GM19324 (cell line): ENCODE results near the gene PKMYT1.
A peak's percentile ranks its signal among the peaks of the same experiment; 100 is the strongest.

Source experiments
- ATAC-seq: cut with Tn5 transposase; IDR thresholded peaks from one replicate; pipeline ENCODE4 v1.9.1; 2021; ENCODE audit warnings: mild to moderate bottlenecking, moderate library complexity; ENCODE audit not compliant: unreplicated experiment, low FRiP score

PKMYT1 gene

GRCh38 chr16:2980227-2981176, at the start of gene PKMYT1:
Gene PKMYT1, minus strand, starts transcription at chr16:2980446. Its CDS starts 789 bp downstream, at chr16:2979657.
- ATAC-seq = peak; percentile 87

GRCh38 chr16:3029491-3030221, 49.4 kb upstream of the PKMYT1 start:
- no peak for ATAC-seq

DNA sequence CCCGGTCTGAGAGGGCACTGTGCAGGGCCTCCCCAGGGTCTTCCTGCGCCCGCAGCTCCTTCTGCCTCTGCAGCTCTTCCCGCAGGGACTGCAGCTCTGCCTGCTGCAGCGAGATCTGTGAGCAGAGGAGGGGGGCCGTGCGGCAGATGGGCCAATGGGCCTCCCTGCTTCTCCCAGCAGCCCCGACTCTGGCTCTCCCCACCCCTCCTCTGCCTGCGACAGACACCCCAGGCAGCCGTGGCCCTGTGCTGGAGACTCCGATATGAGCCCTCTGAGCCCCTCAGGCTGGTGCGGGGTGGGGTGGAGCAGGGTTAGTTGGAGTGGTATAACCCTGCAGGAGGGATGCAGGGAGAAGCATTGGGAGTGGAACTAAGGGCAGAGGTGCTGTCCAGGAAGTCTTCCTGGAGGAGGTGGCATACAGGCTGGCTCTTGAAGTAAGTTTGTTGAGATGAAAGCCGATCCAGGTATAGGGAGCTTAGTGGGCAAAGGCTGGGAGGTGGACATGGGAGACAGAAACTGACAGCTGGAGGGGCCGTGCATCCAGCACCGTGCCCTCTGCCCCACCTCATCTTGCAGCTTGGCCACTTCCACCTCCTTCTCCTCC, 48.6 kb upstream of the PKMYT1 start:
- no peak for ATAC-seq

- peak; percentile 35 for ATAC-seq
Measured at GRCh38 chr16:3027983-3028715, 47.9 kb upstream of the PKMYT1 start.

DNA sequence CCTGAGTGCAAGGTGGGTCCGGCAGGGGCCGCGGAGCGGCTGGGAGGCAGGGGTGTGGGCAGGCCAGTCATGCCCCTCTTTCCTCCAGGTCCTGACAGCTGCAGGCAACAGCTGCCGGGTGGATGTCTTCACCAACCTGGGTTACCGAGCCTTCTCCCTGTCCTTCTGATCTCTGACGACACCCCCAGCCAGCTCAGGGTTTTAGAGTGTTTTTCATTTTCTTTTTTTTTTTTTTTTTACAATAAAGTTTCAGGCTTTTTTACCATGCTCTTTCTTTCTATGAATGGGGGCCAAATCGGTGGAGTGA, 47.2 kb upstream of the PKMYT1 start:
- no peak for ATAC-seq

GRCh38 chr16:3026609-3027488, 46.6 kb upstream of the PKMYT1 start:
- no peak for ATAC-seq

DNA sequence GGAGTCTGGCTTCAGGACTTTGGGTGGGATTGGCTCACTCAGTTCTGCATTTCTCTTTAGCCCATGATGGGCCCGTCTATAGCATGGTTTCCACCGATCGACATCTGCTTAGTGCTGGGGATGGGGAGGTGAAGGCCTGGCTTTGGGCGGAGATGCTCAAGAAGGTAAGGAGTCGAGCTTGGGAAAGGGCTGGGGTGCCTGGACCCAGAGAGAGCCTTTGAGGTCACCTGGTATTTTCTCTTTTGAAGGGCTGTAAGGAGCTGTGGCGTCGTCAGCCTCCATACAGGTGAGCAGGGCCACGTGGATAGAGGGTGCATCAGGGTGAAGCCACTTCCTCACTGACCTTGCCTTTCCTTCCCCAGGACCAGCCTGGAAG, 45.7 kb upstream of the PKMYT1 start:
- no peak for ATAC-seq

- no peak for ATAC-seq
Measured at GRCh38 chr16:3025032-3026002, 45.1 kb upstream of the PKMYT1 start.

GRCh38 chr16:3023669-3024478, 43.6 kb upstream of the PKMYT1 start, which contains the start of the genes HCFC1R1 and THOC6:
Gene HCFC1R1, minus strand, starts transcription at chr16:3023942. Its CDS starts 1 bp downstream, at chr16:3023941.
Gene THOC6, plus strand, starts transcription at chr16:3024035. Its CDS starts 292 bp downstream, at chr16:3024327.
- peak; percentile 71 for ATAC-seq

DNA sequence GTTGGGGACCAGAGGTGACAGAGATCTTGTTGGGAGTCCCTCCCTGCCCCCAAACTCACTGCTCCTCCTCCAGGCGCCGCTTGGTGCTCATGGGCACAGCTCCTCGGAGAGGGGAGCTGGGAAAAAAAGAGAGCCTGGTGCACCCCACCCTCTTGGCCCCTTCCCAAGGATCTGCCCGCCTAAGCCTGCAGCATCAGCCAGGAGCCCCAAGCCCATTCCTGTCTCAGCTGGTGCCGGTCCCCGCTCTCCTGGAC, 43.1 kb upstream of the PKMYT1 start:
- no peak for ATAC-seq

DNA sequence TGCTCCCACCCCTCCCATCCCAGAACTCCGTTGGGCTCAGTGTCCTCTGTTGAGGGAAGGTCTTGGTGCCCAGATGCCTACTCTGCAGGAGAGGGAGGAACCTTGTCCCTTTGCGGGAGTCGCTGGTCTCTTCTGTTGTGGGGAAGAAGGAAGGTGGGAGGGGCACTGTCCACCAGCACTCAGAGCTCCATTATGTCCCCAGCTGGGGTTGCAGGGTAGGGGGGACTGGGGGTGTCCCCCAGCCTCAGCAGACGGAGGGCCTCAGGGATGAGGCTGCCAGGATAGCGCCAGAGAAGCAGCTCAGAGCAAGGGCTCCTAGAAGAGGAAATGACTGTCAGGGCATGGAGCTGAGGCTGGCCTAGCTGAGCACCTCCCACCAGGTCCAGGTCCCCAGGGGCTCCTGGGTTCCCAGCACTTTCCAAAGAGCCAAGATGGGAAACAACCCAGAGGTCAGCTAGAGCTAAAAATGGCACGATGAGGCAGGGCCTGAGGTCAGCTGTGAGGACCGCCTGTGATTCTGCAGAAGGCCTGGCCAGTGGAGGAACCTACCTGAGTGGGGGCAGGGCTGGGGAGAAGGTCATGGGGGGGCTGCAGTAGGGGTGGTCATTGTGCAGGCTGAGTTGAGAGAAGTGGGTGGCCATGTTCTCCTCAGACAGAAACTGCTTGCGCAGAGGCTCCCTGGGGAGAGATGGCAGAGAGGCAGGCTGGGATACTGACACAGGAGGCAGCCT, 42.6 kb upstream of the PKMYT1 start:
- ATAC-seq = no peak

GRCh38 chr16:3022208-3022683, 42.0 kb upstream of the PKMYT1 start:
- ATAC-seq = no peak

DNA sequence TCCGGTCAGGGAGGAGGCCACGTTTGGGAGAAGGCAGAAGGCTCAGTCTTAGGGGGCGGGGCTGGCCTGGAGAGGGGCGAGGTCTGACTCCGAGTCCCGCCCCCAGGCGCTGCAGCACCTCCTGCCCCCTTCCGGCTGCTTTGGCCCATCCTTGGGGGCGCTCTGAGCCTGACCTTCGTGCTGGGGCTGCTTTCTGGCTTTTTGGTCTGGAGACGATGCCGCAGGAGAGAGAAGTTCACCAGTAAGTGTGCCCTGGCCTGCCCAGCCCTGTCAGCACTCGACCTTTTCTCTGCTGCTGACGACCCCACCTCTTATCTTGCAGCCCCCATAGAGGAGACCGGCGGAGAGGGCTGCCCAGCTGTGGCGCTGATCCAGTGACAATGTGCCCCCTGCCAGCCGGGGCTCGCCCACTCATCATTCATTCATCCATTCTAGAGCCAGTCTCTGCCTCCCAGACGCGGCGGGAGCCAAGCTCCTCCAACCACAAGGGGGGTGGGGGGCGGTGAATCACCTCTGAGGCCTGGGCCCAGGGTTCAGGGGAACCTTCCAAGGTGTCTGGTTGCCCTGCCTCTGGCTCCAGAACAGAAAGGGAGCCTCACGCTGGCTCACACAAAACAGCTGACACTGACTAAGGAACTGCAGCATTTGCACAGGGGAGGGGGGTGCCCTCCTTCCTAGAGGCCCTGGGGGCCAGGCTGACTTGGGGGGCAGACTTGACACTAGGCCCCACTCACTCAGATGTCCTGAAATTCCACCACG, 41.4 kb upstream of the PKMYT1 start:
- no peak for ATAC-seq

DNA sequence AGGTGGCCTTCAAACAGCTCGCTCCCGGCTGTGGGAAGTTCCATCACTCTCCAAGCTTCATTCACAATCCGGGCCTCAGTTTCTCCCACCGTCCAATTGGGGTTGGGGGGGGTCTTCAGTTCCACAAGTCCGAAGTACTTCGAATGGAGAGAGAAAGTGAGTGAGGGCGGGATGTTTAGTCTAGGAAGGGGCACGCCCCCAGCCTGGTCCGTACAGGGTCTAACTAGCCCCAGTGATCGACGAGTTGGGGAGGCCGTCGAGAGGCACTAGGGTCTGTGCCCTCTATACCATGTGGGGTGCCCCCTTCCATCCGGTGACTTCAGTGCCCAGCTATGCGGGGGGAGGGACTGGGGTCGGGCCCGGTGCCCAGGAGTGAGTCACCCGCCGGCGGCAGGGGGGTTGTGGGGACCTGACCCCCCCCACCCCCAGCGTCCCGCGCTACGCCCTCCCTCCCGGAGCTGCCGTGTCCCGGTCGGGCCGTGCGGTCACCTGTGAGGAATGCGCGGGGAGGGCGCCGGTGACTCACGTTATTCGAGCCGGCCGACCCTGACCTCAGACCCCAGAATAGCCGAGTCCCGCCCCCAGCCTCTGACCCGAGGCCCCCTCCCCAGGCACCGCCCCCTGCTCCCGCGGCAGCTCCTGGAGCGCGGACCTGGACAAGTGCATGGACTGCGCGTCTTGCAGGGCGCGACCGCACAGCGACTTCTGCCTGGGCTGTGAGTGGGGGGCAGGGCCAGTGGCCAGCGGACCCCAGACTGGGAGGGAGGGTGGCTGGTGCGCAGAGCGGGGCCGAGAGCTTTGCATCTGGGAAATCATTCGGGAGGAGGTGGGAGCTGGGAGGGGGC, 40.6 kb upstream of the PKMYT1 start:
- ATAC-seq = no peak

GRCh38 chr16:3020247-3020603, 40.0 kb upstream of the PKMYT1 start, which contains the start of gene TNFRSF12A:
Gene TNFRSF12A, plus strand, starts transcription at chr16:3020368. Its CDS starts 30 bp downstream, at chr16:3020398.
- peak; percentile 34 for ATAC-seq
